ENCODE results near the gene MME.

The MME gene

GRCh38 chr3:155102329-155102728 lies 22.2 kb downstream of the MME start:
- no peak for TF ChIP-seq TCF12 (IDR thresholded peaks at IDR 0.05; ENCODE audit: low read depth)
- no peak for TF ChIP-seq EGR1 (IDR thresholded peaks at IDR 0.05)
- TF ChIP-seq CREB1 (IDR thresholded peaks at IDR 0.05; ENCODE audit: low read depth), result no peak
- no peak for TF ChIP-seq FOXM1 (IDR thresholded peaks at IDR 0.05; ENCODE audit: borderline replicate concordance, low read depth)
- no peak for TF ChIP-seq EP300 (IDR thresholded peaks at IDR 0.05; ENCODE audit: borderline replicate concordance)
- no peak for TF ChIP-seq RAD21 (IDR thresholded peaks at IDR 0.05; ENCODE audit: low read depth)
- no peak for TF ChIP-seq REST (IDR thresholded peaks at IDR 0.05; ENCODE audit: low read depth)
- no peak for TF ChIP-seq YY1 (IDR thresholded peaks at IDR 0.05; ENCODE audit: low read depth)

- no peak for TF ChIP-seq RAD21 (IDR thresholded peaks at IDR 0.05; ENCODE audit: low read depth)
Observed at GRCh38 chr3:155103686-155104085, 23.6 kb downstream of the MME start.

GRCh38 chr3:155106119-155106518 lies 26.0 kb downstream of the MME start:
- TF ChIP-seq TEAD4 (IDR thresholded peaks at IDR 0.05), result no peak
- TF ChIP-seq EGR1 (IDR thresholded peaks at IDR 0.05), result no peak
- TF ChIP-seq CREB1 (IDR thresholded peaks at IDR 0.05; ENCODE audit: low read depth), result no peak
- no peak for TF ChIP-seq USF1 (IDR thresholded peaks at IDR 0.05)
- TF ChIP-seq REST (IDR thresholded peaks at IDR 0.05; ENCODE audit: low read depth), result no peak
- no peak for TF ChIP-seq EP300 (IDR thresholded peaks at IDR 0.05; ENCODE audit: borderline replicate concordance)
- TF ChIP-seq RAD21 (IDR thresholded peaks at IDR 0.05; ENCODE audit: low read depth), result no peak
- TF ChIP-seq TCF12 (IDR thresholded peaks at IDR 0.05; ENCODE audit: low read depth), result no peak
- no peak for TF ChIP-seq TAF1 (IDR thresholded peaks at IDR 0.05; ENCODE audit: low read depth)
- TF ChIP-seq CEBPB (IDR thresholded peaks at IDR 0.05), result no peak
- no peak for TF ChIP-seq ZBTB7A (IDR thresholded peaks at IDR 0.05; ENCODE audit: low read depth)
- TF ChIP-seq MAX (IDR thresholded peaks at IDR 0.05), result no peak
- no peak for TF ChIP-seq NFIC (IDR thresholded peaks at IDR 0.05)
- TF ChIP-seq YY1 (IDR thresholded peaks at IDR 0.05; ENCODE audit: low read depth), result no peak
- TF ChIP-seq FOXM1 (IDR thresholded peaks at IDR 0.05; ENCODE audit: borderline replicate concordance, low read depth), result no peak

- TF ChIP-seq RAD21 (IDR thresholded peaks at IDR 0.05; ENCODE audit: low read depth) (no peak), TAF1 (IDR thresholded peaks at IDR 0.05; ENCODE audit: low read depth) (no peak), NFIC (IDR thresholded peaks at IDR 0.05) (no peak), TEAD4 (IDR thresholded peaks at IDR 0.05) (no peak), CREB1 (IDR thresholded peaks at IDR 0.05; ENCODE audit: low read depth) (no peak), EGR1 (IDR thresholded peaks at IDR 0.05) (no peak), FOXM1 (IDR thresholded peaks at IDR 0.05; ENCODE audit: borderline replicate concordance, low read depth) (no peak), CEBPB (IDR thresholded peaks at IDR 0.05) (no peak), MAX (IDR thresholded peaks at IDR 0.05) (no peak), REST (IDR thresholded peaks at IDR 0.05; ENCODE audit: low read depth) (no peak), TCF12 (IDR thresholded peaks at IDR 0.05; ENCODE audit: low read depth) (no peak), USF1 (IDR thresholded peaks at IDR 0.05) (no peak), EP300 (IDR thresholded peaks at IDR 0.05; ENCODE audit: borderline replicate concordance) (no peak), YY1 (IDR thresholded peaks at IDR 0.05; ENCODE audit: low read depth) (no peak)
Observed at GRCh38 chr3:155110022-155110421, 29.9 kb downstream of the MME start.

Data from Ishikawa (cell line).